Ammon's horn (tissue), 1 donor: ENCODE data around the gene PAN3.
"Not testable (repeated sequence)": the region's sequence is repeated elsewhere in the genome, so short reads cannot be mapped to it uniquely, and the experiment has no call there.

Experiments
- DNase-seq: peaks from one replicate; pipeline ENCODE4 v3.0.0-alpha.2; 2016; ENCODE audit warnings: low spot score

PAN3 gene, protein sequence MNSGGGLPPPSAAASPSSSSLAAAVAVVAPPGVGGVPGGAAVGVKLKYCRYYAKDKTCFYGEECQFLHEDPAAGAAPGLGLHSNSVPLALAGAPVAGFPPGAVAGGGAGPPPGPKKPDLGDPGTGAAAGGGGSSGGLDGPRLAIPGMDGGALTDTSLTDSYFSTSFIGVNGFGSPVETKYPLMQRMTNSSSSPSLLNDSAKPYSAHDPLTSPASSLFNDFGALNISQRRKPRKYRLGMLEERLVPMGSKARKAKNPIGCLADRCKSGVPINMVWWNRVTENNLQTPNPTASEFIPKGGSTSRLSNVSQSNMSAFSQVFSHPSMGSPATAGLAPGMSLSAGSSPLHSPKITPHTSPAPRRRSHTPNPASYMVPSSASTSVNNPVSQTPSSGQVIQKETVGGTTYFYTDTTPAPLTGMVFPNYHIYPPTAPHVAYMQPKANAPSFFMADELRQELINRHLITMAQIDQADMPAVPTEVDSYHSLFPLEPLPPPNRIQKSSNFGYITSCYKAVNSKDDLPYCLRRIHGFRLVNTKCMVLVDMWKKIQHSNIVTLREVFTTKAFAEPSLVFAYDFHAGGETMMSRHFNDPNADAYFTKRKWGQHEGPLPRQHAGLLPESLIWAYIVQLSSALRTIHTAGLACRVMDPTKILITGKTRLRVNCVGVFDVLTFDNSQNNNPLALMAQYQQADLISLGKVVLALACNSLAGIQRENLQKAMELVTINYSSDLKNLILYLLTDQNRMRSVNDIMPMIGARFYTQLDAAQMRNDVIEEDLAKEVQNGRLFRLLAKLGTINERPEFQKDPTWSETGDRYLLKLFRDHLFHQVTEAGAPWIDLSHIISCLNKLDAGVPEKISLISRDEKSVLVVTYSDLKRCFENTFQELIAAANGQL

DNA sequence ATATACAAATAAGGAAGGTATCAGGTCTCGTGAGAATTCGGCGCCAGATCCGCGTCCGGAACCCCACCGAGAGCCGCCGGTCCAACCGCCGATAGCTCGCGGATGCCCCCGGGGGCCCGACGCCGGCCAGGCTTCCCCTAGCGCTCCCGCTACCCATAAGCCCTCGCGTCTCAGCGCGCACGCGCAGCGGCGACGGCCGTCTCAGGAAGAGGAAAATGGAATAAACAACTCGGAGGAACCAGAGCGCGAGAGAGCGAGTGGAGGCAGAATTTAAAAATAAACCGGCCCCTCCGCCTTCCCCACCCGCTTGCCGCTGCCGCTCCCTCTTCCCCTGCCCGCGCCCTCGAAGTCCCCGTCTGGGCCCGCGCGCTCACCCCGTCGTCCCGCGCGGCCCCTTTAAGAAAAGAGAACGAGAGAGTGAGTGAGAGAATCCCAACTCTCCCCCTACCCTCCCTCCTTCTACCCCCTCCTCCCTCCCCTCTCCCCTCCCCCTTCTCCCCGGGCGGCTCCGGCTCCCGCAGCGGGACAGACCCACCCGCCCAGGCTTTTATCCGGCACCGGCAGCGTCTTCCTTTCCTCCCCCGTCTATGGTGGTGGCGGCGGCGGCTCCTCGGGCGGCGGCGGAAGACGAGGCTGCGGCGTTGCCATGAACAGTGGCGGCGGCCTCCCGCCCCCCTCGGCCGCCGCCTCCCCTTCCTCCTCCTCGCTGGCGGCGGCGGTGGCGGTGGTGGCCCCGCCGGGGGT lies at the start of gene PAN3:
TSS of gene PAN3 (plus strand) at position 534 of the 744 bp plus-strand sequence. CDS start at position 647, 113 bp downstream.
- peak; percentile 89 for DNase-seq

DNA sequence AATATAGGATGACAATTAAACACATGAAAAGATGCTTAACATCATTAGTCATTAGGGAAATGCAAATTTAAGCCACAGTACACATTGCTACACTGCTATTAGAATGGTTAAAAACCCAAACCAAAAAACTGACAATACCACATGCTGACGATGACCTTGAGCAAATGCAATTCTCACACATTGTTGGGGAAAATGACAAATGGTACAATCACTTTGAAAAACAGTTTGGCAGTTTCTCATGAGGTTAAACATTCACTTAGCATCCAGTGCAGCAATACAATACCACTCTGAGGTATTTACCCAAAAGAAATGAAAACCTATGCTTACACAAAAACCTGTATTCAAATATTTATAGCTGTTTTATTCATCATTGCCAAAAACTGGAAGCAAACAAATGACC lies 49.3 kb upstream of the PAN3 start:
- no peak for DNase-seq

DNA sequence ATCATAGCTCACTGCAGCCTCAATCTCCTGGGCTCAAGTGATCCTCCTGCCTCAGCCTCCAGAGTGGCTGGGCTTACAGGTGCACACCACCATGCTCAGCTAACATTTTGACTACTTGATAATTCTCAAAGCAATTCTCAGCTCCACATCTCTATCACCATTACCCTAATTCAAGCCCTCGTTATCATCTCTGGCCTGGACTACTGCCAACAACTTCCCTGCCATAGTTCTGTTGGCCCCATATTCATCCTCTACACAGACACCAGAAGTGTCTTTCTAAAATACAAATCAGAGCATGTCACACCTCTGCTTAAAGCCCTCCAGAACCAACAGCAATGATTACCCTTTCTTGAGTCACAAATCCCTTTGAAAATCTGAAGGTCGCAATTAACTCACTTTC lies 45.9 kb upstream of the PAN3 start:
- DNase-seq, result no peak

DNA sequence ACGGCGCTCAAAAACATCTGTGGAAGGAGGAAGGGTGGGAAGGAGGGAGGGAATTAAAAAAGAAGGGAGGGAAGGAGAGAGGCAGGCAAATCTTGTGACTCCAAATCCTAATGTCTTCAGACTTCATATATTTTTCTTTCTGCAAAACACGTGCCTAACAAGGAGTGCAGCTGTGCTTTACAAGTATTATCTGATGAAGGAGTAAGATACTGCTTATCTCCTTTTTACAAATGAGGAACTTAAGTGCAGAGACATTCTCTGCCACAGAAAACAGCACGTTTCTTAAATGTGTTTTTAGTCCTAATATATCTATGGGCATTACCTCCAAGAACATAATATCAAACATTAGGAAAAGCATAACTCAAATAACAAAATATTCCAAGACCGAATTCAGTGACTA lies 44.5 kb upstream of the PAN3 start:
- no peak for DNase-seq

DNA sequence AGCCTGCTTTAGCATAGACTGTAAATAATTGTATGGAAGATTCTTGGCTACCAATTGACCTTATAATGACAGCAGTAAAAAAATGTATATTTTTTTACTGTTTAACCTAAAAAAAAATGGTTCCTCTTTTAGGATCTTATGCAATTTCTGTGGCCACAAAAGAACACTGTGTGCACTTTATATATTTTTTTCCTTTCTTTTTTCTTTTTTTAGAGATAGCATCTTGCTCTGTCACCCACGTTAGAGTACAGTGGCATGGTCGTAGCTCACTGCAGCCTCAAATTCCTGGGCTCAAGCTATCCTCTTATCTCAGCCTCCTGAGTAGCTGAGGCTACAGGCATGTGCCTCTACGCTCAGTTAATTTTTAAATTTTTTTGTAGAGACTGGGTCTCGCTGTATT lies 44.0 kb upstream of the PAN3 start:
- DNase-seq, result no peak

DNA sequence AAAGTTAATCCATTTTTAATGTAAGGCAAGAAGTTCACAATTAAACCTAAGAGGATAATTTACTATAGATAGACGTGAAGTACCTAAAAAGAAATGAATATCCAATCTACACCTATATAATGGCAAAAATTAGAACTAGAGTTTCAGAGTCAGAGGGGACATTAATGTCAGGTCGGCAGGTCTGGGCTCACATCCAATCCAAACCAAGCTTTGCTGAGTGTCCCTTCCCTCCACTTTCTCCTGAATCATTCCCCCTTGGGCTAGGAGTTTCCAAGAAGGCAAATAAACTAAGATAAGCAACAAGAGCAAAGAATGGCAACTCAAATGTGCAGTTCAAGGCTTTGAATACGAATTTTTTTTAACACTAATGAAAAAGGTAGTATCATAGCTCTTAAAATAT lies 40.8 kb upstream of the PAN3 start:
- DNase-seq, result no peak

DNA sequence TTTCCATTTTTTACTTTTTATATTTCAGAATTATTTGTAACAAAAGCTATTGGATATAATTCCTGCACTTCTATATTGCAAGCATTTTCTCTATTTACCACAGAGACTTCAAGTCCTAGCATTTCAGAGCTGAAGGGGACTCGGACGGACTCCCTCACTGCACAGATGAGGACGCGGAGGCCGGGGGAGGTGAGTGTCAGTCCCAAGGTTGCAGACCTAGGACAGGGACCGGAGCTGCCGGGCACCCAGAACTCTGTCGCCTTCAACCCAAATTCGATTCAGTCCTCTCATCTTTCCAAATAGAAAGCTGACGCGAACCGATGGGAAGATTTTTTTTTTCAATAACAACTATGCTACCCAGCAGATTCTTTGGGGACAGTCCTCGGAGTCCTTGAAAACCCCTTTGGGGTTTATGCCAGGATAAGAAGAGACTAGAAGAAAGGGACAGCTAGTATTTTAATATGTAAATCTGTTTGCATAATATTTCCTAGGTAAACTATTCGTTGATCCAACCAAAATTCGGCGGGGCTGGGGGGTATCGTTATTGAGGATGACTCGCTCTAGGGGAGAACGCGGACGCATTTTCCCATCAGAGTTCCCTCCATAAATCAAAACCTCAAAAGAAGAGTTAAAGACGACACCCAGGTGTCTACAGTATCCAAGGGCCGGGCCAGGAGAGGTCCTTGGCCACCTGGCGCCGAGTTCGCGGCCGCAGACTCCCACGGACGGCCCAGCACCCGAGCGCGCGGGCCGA lies 38.8 kb upstream of the PAN3 start:
- DNase-seq, result no peak

DNA sequence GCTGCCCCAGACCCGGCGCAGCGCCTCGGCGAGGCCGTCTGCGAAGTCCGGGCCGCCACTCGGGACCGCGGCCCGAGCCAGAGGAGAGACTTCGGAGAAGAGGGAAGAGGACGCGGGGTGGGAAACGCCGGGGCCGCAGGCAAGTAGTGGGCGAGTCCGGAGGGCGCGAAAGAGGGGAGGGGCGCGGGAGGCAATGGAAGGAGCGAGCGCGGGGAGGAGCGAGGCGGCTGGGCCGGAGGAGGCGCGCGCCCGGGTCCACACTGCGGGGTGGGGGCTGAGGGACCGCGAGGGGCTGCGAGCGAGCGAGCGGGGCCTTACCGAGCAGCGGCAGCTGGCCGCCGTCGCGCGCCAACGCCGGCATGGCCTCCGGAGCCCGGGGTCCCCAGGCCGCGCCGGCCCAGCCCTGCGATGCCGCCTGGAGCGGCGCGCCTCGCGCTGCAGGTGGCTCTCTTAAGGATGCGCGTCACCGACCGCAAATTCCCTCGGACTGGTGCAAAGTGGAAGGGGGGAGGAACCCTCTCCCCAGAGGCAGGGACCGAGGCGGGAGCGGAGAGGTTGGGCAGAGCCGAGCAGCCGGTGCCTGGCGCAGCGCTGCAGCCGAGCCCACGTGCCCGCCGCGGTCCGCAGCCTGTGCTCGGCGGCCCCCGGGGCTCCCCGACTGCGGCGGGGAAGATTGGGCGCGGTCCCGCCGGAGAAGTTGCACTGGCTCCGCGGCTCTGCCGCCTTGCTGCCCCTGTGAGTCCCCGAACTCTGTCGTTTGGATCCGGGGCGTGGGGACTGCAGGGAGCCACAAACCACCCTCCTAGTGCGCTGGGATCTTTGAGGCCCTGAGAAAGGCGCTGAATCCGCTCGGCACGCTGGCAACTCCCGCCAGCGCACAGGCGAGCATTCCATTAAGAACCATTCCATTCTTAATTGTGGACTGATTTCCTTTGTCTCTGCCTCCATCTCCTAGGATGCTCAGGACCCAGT lies 37.9 kb upstream of the PAN3 start, which contains the start of gene FLT3:
TSS of gene FLT3 (minus strand) at position 427 of the 972 bp plus-strand sequence. CDS start at position 361, 66 bp downstream.
- DNase-seq, result peak; percentile 12

DNA sequence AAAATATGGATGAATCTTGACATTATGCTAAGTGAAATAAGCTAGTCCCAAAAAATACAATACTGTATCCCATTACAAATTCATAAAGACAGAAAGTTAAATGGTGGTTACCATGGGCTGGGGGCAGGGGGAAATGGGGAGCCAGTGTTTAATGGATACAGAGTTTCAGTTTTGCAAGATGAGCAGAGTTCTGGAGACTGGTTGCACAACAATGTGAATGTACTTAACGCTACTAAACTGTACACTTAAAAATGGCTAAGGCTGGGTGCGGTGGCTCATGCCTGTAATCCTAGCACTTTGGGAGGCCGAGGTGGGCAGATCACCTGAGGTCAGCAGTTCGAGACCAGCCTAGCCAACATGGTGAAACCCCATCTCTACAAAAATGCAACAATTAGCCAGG lies 36.5 kb upstream of the PAN3 start:
- DNase-seq, result not testable (repeated sequence)

DNA sequence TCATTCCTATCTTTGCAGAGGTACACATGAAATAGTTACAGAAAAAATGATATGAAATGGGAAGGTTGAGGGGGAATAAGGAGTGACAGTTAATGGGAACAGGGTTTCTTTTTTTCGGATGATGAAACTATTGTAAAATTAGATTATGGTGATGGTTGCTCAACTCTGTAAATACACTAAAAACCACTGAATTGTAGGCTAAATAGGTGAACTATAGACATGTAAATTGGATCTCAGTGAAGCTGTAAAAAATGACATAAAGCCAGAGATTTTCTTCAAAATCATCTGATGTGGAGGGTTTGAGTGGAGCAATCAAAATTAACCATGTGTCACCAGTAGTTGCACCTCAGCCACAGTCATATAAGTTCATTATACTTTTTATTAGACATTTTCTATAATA lies 31.4 kb upstream of the PAN3 start:
- DNase-seq, result no peak

DNA sequence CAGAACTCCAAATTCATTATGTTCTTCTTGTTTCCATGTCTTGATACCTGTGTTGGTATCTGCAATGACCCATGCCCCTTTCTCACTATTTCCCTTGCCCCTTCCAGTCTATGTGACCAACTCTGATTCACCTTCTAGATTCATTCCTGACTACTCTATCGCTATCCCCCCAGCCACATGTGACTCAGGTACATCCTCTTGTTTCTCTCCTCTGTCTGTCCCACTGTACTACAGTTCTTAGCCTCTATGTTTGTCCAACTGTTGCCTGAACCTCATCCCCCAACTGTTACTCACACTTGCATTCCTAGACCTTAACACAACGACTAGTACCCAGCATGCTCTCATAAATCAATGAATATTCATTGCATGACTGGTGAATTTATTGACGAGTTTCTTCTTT lies 27.9 kb upstream of the PAN3 start:
- DNase-seq, result no peak

DNA sequence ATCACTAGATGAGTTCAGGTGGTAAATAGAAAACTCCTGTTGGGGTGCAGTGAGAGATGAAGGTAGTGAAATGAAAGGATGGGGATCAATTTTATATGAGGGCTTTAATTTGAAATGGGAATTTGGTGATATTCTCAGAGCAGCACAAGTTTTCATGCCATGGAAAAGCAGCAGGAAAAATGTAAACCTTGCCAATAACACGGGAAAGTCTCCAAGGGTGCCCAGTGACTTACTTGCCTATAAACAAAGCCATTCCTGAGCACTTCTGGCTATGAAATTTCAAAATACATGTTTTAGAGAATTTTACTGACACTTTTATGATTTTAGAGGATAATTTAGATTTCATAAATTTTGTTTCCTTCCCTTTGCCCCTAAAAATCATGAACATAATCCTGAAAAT lies 21.6 kb upstream of the PAN3 start:
- DNase-seq, result no peak

DNA sequence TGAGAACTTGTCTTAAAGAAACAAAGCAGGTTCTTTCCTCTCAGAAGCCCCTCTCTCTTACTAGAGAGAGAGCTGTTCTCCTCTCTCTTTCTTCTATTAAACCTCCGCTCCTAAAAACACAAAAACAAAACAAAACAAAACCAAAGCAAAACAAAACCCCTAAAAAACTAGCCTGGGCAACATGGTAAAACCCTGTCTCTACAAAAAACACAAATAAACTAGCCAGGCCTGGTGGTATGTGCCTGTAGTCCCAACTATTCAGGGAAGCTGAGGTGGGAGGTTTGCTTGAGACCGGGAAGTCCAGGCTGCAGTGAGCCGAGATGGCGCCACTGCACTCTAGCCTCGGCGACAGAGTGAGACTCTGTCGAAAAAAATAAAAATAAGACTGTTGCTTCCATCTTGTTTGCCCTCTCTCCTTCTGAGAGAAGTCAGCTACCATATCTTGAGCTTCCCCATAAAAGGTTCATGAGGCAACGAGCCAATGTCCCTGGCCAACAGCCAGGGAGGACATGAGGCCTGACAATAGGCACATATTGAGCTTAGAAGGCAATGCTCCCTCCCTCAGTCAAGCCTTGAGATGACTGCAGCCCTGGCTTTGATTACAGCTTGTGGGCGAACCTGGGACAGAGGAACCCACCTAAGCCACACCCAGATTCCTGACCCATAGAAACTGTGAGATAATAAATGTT lies 20.5 kb upstream of the PAN3 start:
- peak; percentile 11 for DNase-seq

DNA sequence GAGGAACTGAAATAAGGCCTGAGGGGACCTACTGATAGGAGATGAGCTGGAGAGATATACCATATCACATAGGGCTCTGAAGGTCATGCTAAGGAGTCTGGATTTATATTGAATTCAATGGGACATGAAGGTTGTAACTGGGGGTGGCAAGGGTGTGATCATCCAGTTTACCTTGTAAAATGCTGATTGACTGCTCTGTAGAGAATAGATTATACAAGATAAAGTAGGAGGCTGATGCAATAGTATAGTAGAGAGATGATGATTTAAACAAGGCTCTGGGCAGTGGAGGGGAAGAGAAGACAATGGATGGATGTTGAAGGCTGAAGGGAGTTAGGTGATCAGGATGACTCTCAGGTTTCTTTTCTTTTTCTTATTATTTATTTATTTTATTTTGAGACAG lies 18.0 kb upstream of the PAN3 start:
- DNase-seq, result no peak

DNA sequence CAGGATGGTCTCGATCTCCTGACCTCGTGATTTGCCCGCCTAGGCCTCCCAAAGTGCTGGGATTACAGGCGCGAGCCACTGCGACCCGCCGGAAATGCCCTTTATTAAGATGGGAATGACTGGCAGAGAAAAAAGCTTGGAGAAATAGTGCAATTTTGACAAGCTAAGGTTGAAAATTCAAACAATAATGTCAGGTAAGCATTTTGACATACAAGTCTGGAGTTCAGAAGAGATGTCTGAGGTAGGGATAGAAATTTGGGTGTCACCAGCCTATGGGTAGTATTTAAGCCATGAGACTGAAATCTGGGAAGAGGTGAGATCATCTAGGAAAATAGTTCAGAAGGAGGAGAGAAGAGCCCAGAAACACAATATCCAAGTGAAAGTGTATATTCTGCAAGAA lies 17.1 kb upstream of the PAN3 start:
- DNase-seq, result no peak

DNA sequence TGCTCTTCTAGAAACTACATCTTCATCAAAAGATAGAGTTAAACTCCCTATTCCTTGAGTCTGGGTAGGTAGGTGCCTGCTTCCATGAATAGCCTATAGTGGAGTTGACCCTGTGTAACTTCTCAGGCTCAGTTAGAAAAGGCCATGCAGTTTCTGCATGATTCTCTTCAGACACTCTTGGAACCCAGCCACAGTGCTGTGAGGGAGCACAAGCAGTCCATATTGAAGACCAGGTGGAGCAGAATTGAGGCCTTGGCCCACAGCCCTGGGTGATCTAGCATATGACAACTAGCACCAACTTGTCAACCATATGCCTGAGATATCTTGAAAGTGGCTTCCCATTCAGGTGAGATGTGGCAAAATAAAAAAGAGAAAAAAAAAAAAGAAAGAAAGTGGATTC lies 10.3 kb upstream of the PAN3 start:
- no peak for DNase-seq

DNA sequence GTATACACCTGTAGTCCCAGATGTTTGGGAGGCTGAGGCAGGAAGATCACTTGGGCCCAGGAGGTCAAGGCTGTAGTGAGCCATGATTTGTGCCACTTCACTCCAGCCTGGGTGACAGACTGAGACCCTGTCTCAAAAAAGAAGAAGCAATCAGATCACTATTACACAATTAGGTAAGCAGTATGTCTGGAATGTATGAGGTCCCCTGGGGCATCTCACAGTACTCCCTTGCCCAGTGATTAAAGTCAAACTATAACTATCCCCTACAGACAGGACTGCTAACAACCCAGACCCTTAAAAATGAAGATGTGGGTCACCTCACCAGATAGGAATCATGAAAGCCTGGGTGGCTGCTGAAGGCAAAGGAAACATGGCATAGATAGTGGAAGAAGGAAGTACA lies 9.4 kb upstream of the PAN3 start:
- no peak for DNase-seq

DNA sequence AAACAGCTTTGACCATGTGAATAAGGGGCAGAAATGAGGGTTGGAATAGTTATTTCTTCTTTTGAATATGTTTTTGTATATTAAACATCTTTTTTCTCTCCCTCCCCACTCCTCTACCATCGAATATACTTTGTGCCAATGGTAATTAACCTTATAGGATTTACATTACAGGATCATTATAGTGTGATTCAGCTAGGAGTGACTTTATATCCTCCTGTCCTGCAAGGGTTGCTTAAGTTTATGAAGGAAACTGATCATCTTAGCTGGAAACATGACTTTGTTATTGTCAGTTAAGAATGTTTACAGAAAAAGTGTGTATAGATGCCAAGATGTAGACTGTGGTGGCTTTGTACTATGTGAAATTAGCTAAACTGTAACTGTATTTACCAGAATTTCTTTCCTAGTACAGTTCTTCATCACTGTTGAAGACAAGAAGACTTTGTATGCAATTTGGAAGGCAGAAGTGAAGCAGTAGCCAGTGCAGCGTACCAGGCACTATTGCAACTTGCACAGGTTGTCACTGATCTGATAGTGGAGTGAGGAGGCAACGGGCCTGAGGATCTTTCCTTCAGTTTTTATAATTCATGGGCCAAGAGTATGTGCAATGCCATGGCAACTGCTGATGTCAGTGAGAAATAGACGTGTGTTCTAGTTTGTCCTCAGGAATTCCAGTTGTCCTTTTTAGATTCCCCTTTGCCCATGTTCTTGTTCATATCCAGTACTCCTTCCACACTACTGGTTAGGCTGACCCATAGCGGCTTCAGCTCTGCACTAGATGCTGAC lies 8.2 kb upstream of the PAN3 start:
- no peak for DNase-seq

DNA sequence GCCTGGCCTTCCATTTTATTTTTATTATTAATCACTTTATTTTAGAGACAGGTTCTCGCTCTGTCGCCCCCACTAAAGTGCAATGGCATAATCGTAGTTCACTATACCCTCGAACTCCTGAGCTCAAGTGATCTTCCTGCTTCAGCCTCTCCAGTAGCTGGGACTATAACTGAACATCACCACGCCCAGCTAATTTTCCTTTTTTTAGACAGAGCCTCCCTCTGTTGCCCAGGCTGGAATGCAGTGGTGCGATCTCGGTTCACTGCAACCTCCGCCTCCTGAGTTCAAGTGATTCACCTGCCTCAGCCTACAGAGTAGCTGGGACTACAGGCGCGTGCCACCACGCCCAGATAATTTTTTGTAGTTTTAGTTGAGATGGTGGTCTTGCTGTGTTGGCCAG lies 6.7 kb upstream of the PAN3 start:
- no peak for DNase-seq
